Suppressor macrophage (primary cell): ENCODE results near the gene PLCD4.

Source experiments
- DNase-seq, 4 experiments: peaks; one replicate each; pipeline ENCODE4 v3.0.0-alpha.2; 2020 to 2022

Gene PLCD4

GRCh38 chr2:218671097-218671653, 63.5 kb downstream of the PLCD4 start:
- DNase-seq, result peak in 1 of 4 experiments; percentile 32

DNA sequence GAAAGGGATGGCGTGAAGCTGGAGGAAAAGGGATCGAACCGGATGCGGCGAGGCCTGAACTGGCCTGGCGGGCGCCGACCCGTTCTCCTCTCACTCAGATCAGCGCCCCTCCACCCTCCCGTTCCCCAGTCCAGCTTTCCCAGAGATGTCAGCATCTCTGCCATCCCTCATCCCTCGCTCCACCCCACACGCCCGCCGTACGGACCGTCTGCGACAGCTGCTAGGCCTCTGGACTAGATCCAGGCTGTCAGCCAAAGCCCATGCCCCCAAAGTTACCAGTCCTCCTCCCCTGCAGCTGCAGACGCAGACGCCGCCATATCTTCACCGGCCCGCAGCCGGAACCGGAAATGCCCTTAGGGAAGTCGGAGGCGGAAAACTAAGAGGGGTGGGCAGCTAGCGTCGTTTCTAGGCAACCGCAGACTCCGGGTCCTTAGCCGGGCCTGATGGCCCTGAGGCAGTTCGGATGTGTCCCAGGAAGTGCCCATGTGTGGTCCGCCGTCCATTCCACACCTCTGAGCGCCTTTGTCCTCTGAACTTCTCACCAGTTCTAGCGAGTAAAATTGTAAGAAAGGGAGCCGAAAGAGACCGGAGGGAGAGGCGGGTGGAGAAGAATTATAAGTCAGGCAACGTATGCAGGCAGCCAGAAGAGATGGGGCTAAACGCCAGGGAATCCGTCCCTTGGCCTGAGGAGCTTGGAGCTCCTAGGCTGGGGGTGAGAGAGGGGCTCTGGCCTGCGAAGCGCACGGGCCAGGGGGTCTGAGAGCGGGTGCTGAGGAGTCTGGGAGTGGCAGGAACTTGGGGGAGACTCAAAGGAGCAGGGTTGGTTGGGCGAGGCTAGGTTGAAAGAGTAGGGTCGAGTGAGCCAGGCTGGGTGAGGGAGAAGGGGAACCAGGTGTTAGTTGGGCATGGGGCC, 64.2 kb downstream of the PLCD4 start, which contains the start of the genes RNF25 and STK36:
Gene RNF25, minus strand, starts transcription at position 349 of the 913 bp plus-strand sequence. Its CDS starts 32 bp downstream, at position 317.
Gene STK36, plus strand, starts transcription at position 433 of the 913 bp plus-strand sequence. CDS start 744 bp downstream, outside the sequence.
- DNase-seq, result peak; percentile 79 to 91 (median 88)

DNA sequence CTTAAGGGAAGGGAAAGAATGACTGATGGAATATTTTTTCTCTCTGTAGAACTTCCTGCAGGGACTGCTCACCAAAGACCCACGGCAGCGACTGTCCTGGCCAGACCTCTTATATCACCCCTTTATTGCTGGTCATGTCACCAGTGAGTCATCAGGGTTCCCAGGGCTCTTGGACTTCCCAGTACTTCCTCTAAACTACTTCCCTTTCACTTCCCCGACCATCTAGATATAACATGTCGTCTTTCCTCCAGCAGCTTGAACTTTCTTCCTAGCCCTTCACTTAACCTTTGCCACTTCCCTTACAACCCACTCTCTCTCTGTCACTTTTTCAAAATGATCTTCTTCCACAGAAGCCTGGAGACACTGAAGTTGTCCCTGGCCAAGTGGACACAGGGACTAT, 71.4 kb downstream of the PLCD4 start:
- peak; percentile 89 to 97 (median 92) for DNase-seq

DNA sequence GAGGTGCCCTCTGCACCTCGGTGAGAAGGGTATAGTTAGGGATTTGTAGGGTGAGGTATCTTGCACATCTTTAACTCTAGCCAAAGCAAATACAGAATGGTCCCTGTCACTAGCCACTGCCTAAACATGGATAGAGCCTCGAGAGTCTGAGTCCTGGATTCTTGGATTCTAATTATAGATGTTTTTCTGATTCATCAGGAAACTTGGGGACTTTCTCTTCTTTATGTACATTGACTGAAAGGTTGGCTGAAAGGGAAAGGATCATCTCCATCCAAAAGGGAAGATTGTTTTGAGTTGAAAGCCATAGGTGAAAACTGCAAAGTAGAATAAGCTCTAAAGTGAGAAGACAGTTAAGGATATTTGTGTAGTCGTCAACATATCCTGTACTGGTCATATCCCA, 72.4 kb downstream of the PLCD4 start:
- DNase-seq, result no peak
